ENCODE measurements around the gene GRP.

Gene GRP

GRCh38 chr18:59265246-59265973 is 45.5 kb downstream of the GRP start:
- TF ChIP-seq CTCF (IDR thresholded peaks at IDR 0.05), result no peak

- TF ChIP-seq CTCF (IDR thresholded peaks at IDR 0.05), result no peak
Measured at GRCh38 chr18:59265974-59266369, 46.0 kb downstream of the GRP start.

GRCh38 chr18:59266459-59266858 is 46.5 kb downstream of the GRP start:
- TF ChIP-seq CTCF (IDR thresholded peaks at IDR 0.05), result no peak

- no peak for TF ChIP-seq CTCF (IDR thresholded peaks at IDR 0.05)
Measured at GRCh38 chr18:59266886-59267502, 47.0 kb downstream of the GRP start.

GRCh38 chr18:59267503-59268126 is 47.7 kb downstream of the GRP start:
- TF ChIP-seq CTCF (IDR thresholded peaks at IDR 0.05), result no peak

DNA sequence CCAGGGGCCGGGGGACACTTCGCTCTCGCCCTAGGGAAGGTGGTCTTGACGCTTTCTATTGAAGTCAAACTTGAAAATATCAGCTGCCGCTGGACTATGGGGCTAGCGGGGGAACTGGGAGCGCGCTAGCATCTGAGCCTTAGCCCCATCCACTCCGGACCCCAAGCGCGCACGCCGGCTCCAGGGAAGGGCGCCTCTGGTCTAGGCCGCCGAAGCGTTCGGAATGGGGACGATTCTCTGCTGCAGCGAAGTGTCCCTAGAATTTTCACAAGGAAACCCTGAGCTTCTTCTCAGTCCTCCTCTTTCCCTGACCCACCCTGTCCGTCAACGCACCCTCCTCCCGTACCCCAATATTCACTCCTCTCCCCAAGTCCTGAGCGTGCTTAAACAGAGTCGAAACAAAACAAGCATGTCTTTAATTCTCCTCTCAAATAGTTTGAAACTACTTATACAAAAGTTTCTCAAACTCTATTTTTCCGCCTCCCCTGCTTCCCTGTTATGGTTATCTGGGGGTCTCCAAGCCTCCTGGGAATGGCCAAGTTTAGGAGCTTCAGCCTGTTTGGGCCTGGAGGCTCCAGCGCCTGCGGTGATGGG is 48.3 kb downstream of the GRP start:
- no peak for TF ChIP-seq CTCF (IDR thresholded peaks at IDR 0.05)

GRCh38 chr18:59268721-59269562 is 49.0 kb downstream of the GRP start:
- peak; percentile 18 for TF ChIP-seq CTCF (IDR thresholded peaks at IDR 0.05)
